Left renal cortex interstitium (tissue), 4 donors: ENCODE measurements around the gene PAIP1. TPM values are rescaled to one million over a fixed set of nuclear protein-coding genes. Genes with fewer than 3 reads are reported as not detected.
"Not testable (repeated sequence)": the region's sequence is repeated elsewhere in the genome, so short reads cannot be mapped to it uniquely, and the experiment has no call there.

Source experiments
- DNase-seq, 4 donors: peaks; one replicate each; pipeline ENCODE4 v3.0.0-alpha.2; 2013; ENCODE audit warnings: low read depth in 4 of 4, low spot score in 2 of 4, missing footprints in 1 of 4
- polyA plus RNA-seq, 4 donors: library from polyadenylated mRNA; unstranded; fragments of 120-200 nt; gene quantifications; one replicate each; pipeline ENCODE4 v1.2.1, GENCODE V29; 2013; ENCODE audit not compliant: insufficient read length in 4 of 4

PAIP1 gene
- polyA plus RNA-seq, 4 donors = 129 to 190 (median 161) TPM

DNA sequence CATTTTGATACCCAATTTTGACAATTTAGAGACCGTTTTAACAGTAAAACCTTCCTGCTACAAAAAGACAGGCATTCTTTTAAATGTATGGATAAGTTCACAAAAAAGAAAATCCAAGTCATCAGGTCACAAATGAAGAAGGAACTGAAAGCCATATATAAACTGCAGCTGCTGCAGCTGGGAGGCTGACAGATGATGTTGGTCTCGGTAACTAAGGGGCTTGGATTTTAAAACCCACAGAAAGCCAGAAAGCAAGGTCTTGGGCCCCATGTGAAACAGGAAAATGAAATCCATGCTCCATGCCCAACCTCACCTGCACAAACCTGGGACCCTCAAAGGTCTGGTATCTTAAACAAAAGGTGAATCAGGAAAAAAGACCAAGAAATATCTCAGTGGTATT, 26.2 kb downstream of the PAIP1 start:
- no peak for DNase-seq

DNA sequence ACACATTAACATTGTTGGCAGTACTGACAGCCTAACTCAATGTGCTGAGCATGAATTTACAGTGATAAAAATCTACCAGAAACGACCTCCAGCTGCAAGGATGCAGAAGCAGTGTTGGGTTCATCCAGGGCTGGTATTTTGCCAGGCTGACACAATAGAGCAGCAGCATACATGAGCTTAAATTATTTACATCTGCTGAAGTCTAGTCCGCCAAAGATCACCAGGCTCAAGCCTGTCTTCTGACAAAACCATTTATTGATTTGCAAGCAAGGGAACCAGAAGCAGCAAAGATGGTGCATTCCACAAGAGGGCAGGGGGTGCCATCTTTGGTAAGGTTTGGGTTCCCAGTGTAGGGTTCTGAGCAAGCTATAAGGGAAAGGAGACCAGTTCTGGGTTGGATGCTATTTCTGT, 33.2 kb downstream of the PAIP1 start:
- no peak for DNase-seq

DNA sequence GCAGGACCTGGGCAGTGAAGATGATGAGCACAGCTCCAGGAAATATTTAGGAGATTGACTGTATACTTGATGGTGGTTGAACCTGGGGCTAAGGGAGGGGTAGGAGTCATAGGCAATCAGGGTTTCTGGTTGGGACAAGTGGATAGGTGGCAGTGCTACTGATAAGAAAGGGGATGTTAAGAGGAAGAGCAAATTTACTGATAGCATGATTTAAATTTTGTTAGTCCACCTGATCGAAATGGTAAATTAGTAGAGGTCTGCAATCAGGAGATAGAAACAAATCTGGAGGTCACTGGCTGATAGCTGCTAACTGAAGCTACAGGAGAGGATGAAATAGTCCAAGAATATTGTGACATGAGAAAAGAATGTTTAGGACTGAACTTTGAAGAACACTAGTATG, 36.3 kb downstream of the PAIP1 start:
- DNase-seq = no peak

DNA sequence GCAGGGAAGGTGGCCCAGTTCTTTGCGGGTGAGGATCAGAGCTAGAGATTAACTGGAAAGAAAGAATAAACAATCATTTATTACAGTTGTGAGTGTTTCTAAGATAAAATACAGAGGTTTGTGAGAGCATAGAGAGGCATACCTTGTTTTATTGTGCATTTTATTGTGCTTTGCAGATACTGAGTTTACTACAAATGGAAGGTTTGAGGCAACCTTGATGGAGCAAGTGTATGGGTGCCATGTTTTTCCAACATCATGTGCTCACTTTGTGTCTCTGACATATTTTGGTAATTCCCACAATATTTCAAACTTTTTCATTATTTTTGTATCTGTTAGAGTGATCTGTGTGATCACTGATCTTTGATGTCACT, 41.2 kb downstream of the PAIP1 start:
- DNase-seq = no peak

DNA sequence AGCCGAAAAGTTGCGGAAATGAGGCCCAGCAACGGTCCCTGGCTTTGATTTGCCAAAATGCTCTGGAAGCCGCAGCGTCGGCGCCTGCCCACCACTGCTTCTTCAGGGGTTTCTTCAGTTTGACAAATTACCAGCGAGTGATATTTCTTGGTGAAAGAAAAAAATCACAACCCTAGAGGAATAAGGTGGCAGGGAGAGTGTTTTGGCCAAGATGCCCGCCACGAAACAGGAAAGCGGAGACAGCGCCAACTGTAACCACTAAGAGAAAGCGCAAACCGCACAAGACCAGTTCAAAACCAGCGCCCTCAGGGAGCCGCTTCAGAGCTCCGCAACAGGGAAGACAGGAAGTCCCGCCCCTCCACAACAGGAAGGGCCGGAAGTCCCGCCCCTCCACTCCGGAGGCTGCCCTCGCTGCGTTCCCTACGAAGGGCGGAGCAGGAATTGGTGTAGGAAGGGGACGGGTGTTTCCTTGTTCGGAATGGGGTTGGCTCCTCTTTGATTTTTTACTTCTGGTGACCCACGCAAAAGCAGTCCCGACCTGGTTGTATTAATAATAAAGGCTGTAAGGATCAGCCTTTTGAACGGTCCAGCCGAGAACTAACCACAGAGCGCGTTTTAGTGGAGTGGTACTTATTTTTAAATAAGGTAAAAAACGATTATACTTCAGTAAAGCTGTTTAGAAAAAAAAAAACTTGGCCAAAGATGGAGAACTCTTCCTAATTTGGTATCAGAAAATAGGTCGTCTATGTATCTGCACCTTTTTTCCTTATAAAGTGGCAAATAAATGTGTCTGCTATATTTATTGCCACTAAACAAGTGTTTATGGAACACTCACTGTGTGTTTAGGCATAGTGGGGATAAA, 41.8 kb downstream of the PAIP1 start, which contains the start of gene C5orf34:
Gene C5orf34 (minus strand): TSS at position 333 of the 862 bp plus-strand sequence. CDS start 5,809 bp downstream, outside the sequence.
- DNase-seq = peak; percentile 84 to 94 (median 88)

DNA sequence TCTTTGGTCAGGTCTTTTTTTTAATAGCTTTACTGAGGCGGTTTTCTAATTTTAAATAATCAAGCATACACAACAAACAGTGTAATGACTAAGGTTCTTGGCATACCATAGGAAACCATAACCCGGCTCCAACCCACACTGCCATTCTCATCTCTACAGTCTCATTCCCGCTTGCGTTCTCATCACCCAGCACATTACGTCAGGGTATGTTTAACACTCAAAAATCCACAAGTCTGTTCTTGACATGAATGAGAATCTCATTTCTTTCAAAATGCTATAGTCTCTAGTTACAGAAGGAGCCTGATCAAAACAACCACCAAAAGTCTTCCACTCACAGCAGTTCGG, 42.4 kb downstream of the PAIP1 start:
- DNase-seq = no peak

DNA sequence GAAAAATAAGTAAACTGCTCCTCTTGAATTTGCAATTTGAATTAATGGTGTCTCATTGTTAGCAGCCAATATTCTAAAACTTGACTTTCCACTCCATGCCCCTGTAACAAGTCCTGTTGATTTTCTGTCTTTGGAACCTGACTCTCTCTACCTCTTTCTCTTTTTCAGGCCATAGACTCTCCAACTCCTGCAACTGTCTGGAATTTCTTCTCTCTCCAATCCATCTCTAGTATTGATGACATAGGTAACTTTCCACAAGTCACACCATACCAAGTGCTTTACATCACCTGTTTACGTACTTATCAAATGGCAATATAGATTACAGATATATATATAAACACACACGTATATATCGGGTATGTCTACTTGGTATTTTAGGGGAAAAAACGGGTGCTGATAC, 42.9 kb downstream of the PAIP1 start:
- DNase-seq = no peak

DNA sequence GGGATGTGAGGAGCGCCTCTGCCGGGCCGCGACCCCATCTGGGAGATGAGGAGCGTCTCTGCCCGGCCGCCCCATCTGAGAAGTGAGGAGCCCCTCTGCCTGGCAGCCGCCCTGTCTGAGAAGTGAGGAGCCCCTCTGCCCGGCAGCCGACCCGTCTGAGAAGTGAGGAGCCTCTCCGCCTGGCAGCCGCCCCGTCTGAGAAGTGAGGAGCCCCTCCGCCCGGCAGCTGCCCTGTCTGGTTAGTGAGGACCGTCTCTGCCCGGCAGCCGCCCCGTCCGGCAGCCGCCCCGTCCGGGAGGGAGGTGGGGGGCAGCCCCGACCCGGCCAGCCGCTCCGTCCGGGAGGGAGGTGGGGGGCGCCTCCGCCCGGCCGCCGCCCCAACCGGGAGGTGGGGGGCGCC, 45.8 kb downstream of the PAIP1 start:
- not testable (repeated sequence) for DNase-seq

DNA sequence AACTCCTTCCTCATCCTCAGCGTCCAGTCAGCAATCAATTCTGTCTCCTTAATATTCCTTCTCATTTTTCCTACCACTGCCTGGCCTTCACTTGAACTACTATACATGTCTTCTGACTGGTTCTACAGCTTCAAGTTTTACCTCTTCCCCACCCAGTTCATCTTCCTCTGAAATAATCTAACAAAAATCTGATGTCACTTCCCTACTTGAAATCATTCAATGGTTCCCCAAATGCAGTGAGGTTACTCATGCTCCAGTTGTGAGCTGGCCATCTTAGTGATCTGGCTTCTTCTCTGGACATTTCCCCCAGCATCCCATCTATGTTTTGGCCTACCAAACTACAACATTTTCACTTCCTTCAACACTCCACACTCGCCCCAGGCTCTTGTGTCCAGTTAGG, 58.3 kb downstream of the PAIP1 start:
- DNase-seq = no peak

DNA sequence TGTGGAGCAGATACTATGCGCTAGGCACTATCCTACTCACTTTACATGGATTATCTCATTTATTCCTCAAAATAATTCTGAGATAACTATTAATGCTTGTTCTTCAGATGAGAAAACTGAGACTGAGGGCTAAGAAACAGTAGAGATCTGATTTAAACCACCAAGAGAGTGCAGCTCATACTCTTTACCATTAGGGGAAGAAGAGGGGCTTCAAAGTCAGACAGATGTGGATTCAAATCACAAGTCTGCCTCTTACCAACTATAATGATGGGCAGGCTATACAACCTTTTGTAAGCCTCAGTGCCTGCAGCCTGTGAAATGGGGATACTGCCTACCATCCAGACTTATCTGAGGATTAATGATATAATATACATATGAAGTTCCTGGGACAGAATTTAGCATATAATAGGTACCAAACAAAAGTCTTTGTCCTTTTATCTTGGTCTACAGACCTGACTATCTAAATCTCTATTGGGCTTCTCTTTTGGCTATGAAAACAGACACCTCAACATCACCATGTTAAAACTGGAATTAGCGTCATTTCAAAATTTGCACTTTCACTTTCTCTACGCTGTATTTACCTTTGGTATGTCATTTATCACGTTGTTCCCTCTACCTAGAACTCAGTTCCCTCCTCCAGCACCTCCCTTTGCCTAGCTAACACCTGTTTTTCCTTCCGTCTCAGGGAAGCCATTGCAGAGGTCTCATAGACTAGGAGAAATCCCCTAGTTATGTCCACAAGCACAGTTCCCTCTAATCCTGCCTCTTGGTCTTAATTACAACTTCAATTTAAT, 59.4 kb downstream of the PAIP1 start:
- DNase-seq = no peak

DNA sequence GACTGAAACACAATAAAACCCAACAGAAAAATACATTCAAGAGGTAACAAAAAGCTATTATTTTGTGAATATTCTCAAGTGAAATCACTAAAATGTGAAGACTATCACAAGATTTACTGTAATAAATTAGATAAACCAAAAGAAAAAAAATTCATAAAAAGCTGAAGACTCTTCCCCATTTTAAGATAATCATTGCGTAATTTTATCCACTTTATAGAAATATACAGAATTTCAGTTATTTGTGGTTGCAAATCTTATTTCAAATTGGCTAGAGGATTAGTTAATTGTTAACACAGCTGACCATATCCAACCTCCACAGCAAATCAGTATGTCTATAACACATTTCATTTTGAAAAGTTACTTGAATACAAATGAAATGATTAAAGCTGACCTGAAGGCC, 65.6 kb downstream of the PAIP1 start:
- DNase-seq = no peak

DNA sequence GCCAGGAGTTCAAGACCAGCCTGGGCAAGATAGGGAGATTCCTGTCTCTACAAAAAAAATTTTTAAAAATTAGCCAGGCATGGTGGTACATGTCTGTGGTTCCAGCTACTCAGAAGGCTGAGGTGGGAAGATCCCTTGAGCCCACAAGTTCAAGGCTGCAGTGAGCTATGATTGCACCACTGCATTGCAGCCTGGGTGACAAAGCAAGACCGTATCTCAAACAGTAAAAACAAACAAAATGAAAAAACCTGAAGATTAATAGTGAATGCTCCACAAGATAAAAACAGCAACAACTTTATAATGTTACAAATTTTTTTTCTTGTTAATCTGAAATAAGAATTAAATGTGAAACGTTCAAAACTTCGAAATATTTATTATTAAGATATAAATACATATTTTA, 70.5 kb downstream of the PAIP1 start:
- DNase-seq = no peak

DNA sequence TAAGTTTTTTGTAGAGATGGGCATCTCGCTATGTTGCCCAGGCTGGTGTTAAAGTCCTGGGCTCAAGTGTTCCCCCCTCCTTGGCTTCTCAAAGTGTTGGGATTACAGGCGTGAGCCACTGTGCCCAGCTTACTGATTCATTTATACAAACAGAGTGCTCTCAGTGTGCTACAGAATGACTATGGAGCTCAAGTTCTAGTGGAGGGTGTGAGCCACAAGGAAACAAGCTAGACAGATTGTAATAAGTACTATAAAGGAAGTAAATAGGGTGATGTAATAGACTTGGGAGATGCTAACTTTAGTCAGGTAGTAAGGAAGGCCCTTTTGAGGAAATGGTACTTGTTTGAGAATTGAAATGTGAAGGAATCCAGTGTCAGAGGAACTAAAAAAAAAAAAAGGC, 71.5 kb downstream of the PAIP1 start:
- DNase-seq = no peak

DNA sequence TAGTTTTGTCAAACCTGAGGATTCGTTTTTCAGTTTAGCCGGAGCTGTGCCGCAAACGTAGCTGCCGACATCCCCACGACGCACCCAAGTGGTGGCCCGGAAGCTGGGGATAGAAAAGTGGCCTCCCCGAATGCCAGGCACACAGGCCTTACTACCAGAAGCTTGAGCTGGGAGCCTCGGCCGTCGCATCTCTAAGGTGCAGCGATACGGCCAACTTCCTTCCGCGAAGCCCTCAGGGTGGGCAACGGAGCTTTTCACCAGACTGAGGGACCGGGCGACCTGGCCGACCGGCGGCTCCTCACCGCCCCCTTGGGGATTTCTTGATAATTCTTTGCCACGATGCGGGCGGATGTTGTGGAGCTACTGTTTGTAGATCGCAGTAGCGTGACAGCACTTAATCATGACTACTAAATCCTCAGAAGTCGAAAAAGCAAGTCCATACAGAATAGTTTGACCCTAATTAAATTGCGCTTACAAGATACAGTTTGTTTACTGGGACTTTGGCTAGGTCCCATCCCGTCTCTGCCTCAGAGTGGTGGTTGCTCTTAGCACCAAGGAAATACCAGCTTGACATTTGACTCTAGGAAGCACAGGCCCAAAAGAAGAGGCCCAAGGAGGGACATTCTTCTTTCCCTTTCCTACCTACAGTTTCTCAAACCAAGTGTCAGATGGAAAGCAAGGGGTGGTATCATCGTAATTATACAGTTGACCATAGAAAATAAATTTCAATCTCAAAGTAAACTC, 72.6 kb downstream of the PAIP1 start:
- peak in 3 of 4 donors; percentile 69 to 82 (median 80) for DNase-seq

DNA sequence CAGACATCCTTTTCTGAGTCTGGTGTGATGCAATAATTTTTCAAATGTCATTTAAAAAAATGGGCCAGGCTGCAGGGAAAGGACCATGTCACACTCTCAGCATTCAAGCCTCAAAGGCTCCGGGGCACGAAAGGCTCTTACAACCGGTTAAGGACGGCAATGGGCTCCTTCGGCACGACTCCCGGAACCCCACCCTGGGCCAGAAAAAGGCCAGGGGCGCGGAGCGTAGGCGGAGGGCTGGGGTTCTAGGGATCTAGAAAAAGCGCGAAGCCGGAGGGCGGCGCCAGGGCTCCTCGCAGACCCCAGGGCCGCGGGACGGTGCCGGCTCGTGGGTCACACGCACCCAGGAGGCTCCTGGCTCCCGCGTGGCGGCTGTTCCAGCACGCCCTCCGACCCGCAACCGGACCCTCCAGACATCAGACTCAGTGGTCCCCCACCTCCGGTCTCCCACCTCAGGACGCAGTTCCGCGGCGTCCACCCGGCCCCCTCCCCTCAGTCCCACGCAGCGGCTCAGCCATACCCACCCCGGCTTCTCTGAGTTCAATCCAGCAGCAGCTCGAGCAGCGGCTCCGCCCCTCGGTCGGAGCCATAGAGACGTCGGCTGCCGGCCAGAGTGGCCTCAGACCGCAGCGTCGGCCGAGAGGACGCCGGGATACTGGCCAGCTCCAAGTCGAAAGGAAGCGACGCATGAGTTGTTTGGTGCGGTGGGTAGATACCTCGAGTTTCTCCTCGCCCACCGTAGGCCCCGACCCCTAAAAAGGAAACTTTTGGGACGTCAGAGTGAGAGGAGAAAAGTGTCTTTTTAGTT, 73.4 kb downstream of the PAIP1 start, which contains the start of gene TMEM267:
Gene TMEM267 (minus strand): TSS at position 568 of the 808 bp plus-strand sequence. CDS start 29,896 bp downstream, outside the sequence.
- DNase-seq = peak; percentile 82 to 91 (median 90)

DNA sequence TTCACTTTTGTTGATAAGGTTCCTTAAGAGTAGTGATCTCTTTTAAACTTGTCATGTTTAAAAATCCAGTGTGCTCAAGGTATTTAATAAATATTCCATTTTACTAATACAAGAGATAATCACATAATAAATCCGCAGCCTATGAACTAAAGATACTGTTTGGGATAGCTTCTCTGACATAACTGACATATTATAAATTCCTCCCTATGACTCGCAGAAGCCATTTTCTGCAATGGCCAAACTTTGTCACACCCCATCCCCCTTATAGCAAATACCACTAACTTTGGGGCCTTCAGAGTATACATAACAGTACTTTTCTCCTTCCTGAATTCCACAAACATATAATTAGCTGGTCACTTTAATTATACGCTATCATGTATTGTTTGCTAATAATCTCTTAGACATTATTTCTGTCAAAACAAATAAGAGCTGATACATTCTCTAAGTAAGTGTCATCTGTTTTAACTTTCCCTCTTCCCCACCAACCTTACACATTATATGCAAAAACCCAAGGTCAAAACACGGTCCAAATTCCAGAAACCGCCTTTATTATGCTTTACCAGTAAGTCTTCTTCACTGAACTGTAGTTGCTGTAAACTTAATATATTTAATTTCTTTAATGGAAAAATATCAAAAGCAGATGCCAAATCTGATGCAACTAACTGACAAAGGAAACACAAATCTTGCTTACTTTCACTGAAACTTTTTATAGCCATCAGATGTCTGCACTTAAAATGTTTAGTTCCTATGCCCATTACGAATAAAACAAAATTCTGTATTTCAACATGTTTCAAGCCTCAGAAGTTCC, 74.2 kb downstream of the PAIP1 start:
- DNase-seq = peak in 2 of 4 donors; percentile 2 to 3
